HCEC 1CT (cell line): Measurements from ENCODE around the gene DYNC2H1.

Experiments
- DNase-seq: peaks from one replicate; pipeline ENCODE4 v3.0.0-alpha.2; 2017

The DYNC2H1 gene, protein sequence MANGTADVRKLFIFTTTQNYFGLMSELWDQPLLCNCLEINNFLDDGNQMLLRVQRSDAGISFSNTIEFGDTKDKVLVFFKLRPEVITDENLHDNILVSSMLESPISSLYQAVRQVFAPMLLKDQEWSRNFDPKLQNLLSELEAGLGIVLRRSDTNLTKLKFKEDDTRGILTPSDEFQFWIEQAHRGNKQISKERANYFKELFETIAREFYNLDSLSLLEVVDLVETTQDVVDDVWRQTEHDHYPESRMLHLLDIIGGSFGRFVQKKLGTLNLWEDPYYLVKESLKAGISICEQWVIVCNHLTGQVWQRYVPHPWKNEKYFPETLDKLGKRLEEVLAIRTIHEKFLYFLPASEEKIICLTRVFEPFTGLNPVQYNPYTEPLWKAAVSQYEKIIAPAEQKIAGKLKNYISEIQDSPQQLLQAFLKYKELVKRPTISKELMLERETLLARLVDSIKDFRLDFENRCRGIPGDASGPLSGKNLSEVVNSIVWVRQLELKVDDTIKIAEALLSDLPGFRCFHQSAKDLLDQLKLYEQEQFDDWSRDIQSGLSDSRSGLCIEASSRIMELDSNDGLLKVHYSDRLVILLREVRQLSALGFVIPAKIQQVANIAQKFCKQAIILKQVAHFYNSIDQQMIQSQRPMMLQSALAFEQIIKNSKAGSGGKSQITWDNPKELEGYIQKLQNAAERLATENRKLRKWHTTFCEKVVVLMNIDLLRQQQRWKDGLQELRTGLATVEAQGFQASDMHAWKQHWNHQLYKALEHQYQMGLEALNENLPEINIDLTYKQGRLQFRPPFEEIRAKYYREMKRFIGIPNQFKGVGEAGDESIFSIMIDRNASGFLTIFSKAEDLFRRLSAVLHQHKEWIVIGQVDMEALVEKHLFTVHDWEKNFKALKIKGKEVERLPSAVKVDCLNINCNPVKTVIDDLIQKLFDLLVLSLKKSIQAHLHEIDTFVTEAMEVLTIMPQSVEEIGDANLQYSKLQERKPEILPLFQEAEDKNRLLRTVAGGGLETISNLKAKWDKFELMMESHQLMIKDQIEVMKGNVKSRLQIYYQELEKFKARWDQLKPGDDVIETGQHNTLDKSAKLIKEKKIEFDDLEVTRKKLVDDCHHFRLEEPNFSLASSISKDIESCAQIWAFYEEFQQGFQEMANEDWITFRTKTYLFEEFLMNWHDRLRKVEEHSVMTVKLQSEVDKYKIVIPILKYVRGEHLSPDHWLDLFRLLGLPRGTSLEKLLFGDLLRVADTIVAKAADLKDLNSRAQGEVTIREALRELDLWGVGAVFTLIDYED (N-terminal part only)

DNA sequence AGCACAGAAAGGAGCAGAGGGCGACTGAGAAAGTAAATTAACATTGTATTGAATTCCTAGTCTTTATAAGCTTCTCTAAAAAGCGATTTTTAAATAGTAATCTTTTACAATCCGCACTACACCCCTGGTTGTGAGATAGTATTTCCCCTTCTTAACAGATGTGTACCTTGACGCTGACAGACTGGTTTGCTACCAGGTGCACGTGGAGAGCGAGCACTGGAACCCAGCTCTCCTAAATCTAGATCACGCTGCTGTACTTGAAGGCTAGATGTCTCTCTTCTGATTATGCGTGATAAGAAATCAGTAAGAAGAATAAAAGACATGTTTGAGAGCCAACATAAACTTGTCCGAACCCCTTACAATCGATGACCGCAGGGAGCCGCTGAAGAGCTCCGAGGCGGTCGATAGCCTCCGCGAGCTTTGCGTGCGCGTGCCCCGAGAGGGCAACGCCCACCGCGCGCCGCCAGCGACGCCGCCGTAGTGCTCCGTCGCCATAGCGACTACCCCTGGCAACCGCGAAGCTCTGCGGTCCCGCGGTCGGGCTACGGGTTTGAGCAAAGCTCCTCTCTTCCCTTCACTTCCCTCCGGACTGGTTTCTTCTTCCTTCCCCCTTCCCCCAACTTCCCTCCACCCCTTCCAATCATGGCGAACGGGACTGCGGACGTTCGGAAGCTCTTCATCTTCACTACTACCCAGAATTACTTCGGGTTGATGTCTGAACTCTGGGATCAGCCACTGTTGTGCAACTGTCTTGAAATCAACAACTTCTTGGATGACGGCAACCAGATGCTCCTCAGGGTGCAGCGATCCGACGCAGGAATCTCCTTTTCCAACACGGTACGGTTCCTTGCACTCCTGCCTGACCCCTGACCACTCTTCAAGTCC, at the start of gene DYNC2H1:
Gene DYNC2H1 (plus strand): TSS at position 494 of the 885 bp plus-strand sequence. CDS start 149 bp downstream, at position 643.
- peak; percentile 95 for DNase-seq

DNA sequence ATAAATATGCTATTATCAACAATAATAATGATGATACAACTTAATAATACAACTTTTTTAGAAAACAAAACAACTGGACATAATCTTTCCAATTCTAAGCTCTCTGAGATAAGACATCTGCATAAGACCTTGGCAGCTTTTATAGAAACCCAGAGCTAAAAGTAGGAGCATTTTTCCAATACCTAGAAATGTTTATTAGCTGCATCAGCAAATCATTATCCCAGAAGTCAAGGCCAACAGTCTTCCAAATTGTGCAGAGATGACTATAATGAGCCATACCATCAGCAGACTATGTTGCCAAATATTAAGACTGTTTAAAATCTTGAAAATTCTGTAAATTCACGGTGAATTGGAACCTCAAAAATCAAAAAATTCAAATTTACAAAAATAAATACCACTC, 47.6 kb upstream of the DYNC2H1 start:
- DNase-seq = no peak

- no peak for DNase-seq
These were observed 42.1 kb upstream of the DYNC2H1 start for GRCh38 chr11:103067118-103067517.

GRCh38 chr11:103069367-103069766, 39.9 kb upstream of the DYNC2H1 start:
- no peak for DNase-seq

DNA sequence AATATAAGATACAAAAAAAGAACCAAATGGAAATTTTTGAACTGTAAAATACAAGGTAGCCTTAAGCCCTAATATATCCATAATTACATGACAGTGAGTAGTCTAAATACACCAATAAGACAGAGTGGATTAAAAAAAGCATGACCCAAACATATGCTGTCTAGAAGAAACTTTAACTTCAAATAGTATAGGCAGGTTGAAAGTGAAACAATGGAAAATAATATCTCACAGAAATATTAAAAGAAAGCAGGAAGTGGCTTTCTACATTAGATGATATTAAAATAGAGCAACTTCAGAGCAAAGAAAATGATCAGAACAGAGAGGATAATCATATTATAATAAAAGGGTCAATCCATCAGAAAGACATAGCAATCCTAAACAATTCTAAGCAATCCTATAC, 39.1 kb upstream of the DYNC2H1 start:
- no peak for DNase-seq

DNA sequence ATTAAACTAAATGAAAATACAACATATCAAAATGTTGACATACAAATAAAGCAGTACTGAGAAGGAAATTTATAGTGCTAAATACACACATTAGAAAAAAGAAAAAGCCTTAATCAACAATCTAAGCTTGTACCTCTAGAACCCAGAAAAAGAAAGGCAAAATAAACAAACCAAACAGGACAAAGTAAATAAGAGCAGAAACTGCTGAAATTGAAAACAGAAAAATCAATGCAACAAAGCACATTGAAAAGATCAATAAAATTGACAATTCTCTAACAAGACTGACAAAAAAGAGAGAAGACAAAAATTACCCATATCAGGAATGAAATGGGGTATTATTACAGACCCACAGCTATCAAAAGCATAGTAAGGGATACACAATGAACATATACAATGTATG, 38.2 kb upstream of the DYNC2H1 start:
- no peak for DNase-seq

DNA sequence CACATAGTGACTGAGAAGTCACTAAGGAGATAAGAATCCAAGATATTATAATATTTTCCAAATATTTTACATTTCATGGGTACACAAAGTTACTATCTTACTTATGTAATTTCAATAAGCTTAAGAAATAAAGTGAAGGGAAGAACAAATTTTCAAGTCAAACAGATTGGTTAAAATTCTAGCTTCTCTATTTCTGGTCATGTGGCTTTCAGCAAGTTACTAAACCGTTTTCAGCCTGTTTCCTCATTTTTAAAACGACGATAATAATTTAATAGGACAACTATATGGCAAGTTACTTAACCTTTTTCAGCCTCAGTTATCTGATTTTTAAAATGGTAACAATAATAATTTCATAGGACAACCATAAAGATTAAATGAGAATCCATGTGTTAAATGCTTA, 32.9 kb upstream of the DYNC2H1 start:
- no peak for DNase-seq

DNA sequence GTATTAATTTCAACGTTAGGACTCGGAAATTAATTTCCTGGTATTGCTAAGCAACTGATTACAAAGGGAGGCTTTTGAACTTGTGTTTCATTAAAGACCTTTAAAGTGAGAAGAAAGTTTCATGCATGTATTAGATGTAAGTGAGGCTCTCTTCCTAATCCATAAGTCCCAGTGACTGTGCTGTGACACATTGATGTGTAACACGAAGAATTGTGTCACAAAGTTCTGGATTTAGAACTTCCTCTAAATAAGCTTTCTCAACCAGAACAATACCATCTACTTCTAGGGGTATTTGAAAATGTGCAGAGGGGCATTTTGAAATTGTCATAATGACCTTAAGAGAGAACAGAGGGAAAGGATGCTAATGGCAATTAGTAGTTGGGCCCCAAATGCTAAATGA, 31.7 kb upstream of the DYNC2H1 start:
- no peak for DNase-seq

DNA sequence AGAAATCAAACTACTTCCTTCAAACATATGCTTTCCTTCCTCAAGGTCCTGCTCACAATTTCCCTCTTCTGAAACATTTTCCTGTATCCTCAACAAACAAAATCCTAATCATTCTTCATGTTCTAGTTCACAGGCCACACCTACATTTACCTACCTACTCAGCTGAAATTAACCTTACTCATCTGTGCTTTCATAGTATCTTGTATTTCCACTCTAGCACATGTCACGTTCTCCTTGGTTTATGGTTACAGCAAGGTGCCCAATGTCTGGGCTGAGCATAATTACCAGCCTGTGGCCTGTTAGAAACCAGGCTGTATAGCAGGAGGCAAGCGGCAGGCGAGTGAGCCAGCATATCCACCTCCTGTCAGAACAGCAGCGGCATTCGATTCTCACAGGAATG, 30.5 kb upstream of the DYNC2H1 start:
- no peak for DNase-seq

GRCh38 chr11:103079833-103080232, 29.4 kb upstream of the DYNC2H1 start:
- DNase-seq = peak; percentile 66

DNA sequence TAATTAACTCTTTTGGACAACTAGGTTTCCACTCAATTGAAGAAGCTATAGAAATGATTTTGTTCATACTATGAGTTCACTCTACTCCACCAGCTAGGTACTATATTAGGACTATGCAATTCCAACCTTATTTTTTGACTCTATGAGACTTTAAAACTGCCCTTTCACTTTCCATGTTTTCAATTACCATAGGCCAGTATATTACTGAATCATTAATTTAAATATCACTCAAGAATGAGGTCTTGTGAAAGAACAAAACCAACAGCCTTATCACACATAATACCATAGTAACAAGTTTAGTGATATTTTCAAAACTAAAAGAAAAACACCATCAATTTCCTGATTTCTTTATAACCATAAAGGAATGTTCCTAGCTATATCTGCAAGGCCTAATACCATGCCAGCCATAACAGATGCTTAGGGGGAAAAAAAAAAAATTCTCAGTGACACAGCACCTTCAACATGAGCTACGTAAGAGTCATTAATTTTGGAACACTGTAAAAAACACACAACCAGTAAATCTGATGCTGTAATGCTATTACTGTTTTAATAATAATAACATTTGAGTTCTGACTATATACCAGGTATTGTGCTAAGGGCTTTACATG, 23.4 kb upstream of the DYNC2H1 start:
- DNase-seq = no peak

GRCh38 chr11:103086461-103086860, 22.8 kb upstream of the DYNC2H1 start:
- no peak for DNase-seq

DNA sequence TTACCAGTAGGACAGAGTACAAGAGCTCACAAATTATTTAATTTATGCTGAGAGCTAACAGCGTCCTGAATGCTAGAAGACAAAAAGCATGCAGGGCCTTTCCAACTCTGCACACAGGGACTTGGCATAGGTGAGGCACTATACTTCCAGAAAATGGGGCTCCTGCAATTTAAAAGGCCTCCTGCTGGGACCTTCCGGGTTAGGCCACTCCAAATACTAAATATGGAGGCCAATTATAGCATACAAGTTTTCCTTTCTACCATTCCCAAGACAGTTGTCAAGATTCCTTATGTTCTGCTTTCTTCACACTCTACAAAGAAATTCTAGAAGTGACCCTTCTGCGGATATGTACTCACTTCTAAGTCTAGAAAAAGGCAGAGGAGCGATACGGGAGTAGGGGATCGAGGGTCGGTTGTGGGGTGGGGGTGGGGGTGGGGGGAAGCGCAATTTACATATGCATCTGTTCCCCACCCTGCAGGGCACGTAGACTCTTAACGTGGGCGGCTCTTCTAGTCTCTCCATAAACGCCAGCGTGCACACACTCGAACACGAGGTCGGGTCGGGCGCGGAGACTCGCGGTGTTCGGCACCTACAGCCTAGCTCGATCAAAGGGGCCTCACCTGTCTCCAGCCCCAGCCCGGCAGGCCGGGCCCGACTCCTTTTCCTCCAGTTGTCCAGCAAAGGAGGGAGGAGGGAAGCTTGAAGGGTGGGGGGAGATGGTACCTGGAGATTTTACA, 18.0 kb upstream of the DYNC2H1 start:
- DNase-seq = peak; percentile 35

DNA sequence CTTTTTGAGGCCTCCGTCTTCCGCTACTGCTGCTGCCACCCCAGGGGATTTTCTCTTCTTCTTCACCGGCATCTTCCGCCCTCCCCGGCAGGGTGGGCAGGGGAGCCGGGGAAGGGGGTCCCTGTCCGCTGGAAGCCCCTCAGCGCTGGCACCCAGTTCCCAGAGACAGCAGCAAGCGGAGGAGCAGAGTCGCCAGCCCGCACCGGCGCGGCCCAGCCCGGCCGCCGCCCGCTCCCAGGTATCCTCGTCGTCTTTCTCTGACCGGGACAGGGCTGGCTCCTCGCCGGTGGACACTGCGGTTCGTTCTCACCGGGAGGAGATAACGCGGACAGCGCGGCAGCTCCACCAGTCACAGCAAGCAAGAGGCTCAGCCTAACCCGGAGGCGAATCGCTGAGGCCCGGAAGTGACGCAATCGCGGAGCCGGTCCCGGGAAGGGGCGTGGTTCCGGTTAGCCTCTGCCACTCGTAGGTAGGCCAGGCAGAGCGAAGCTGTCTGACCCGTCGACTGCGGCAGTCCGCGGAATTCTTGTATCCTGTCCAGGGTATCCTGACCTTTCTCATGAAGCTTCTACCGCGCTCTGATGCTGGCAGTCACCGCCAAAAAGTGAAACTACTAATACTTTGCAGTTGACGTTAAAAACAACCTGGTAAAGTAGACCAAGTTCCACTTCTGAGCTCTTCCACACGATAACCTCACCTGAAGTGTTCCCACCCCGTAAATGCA, 17.3 kb upstream of the DYNC2H1 start, which contains the start of gene DCUN1D5:
Gene DCUN1D5 (minus strand): TSS at position 360 of the 724 bp plus-strand sequence. CDS start 288 bp downstream, at position 72.
- peak; percentile 92 for DNase-seq

DNA sequence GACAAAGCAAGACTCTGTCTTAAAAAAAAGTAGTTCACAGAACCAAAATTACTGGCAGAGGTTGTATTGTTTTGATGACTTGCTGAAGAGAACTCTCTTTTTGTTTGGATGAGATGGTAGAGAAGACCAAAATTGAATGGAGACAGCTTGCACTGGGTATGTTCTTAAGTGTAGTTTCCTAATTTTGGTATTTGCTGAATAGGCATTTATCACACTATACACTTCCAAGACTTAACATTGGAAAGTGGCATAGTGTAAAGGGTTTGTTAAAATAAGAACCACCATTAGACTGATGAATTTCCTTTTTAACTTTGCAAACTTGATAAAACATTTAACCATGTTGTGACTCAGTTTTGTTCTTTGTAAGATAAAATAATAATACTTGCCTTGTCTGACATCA, 11.9 kb upstream of the DYNC2H1 start:
- no peak for DNase-seq

DNA sequence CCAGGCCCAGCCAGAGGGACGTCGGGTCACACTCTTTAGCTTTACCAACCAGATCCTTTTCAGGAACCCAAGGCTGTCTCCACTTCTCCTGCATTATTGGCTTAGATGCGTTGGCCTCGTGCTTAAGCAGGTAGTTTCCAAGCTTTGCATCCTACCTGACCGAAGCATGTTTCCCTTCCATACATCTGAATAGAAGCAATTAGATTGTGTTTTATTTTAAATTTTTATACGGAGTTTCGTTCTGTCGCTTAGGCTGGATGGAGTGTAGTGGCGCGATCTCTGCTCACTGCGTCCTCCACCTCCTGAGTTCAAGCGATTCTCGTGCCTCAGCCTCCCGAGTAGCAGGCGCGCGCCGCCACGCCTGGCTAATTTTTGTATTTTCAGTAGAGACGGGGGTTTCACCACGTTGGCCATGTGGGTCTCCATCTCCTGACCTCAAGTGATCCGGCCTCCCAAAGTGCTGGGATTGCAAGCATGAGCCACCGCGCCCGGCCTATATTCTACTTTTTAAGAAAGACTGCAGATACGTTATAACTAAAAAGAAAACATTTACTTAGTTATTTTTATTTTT, 677 bp downstream of the DYNC2H1 start:
- no peak for DNase-seq

DNA sequence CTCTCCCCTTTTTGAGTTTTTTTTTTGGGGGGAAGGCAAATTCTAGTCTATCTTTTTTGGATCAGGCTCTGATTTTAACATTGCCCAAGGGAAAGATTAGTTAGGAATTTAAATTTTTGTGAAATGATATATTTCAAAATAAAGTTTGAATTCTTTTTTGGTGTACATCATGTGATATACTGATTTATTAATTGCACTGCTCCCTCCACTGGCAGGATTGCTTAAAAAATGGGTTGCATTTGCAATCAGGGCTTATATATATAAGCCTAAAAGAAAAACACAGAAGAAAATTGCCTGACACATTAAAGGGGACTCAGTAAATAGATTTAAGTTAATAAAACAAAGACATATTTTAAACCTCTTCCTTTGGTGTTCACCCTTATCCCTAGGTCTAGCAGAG, 1.2 kb downstream of the DYNC2H1 start:
- DNase-seq = peak; percentile 54

GRCh38 chr11:103111400-103111799, 2.2 kb downstream of the DYNC2H1 start:
- DNase-seq = no peak

DNA sequence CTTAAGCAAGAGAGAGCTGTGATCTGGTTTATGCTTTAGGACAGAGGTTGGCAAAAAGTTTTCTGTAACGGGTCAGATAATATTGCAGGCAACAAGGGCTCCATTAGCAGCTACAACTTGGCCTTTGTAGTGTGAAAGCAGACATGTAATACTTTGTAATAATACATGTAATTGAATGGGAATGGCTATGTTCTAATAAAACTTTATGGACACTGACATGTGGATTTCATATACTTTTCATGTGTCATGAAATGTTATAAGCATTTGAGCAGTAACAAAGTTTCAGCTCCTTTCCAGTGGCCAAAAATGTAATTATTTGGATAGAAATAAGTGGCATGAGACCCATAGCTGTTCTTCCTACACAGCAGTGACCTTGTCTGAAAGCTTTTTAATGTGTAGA, 3.1 kb downstream of the DYNC2H1 start:
- DNase-seq = no peak

- no peak for DNase-seq
These were observed 5.6 kb downstream of the DYNC2H1 start for GRCh38 chr11:103114836-103115235.
